HG02973 (cell line): ENCODE measurements around the gene TMEM238.
"Not testable (repeated sequence)": the region's sequence is repeated elsewhere in the genome, so short reads cannot be mapped to it uniquely, and the experiment has no call there.

ENCODE experiments used
- ATAC-seq: cut with Tn5 transposase; IDR thresholded peaks from one replicate; pipeline ENCODE4 v1.9.1; 2021; ENCODE audit warnings: moderate library complexity; ENCODE audit not compliant: unreplicated experiment

The TMEM238 gene

DNA sequence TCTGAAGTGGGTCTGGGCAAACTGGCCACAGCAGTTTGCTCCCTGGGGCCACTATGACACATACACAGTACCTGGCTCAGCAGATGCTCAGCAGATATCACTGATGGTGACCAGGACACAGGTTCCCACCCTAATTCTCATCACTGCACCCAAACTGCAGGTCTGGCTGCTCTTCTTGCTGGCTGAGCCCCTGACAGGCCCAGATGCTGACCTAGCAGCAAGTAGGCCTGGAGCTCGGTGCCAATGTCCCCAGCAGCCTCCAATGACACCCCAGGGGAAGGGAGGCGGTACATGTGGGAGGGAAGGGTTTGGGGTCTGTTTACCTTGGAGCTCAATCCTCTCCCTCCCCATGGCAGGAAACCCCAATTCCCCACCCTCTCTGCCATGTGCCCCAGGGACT is 18.4 kb upstream of the TMEM238 start:
- ATAC-seq = no peak

DNA sequence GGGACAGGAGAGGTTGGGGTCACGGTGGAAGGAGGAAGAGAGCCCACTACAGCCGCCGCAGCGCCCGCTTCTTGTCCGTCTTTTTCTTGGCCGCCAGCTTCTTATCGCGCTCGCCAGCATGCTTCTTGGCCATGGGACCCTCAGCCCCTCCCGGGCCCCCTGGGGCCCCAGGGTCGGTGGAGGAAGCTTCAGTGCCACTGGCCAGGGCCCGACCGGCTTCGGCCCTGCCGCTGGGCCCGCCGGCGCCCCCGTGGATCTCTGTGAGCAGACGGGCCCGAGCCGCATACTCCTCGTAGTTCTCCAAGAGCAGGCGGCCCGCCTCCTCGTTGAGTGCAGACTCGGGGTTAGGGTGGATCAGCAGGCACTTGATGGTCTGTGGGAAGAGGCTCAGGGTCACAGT is 17.3 kb upstream of the TMEM238 start:
- ATAC-seq = not testable (repeated sequence)

DNA sequence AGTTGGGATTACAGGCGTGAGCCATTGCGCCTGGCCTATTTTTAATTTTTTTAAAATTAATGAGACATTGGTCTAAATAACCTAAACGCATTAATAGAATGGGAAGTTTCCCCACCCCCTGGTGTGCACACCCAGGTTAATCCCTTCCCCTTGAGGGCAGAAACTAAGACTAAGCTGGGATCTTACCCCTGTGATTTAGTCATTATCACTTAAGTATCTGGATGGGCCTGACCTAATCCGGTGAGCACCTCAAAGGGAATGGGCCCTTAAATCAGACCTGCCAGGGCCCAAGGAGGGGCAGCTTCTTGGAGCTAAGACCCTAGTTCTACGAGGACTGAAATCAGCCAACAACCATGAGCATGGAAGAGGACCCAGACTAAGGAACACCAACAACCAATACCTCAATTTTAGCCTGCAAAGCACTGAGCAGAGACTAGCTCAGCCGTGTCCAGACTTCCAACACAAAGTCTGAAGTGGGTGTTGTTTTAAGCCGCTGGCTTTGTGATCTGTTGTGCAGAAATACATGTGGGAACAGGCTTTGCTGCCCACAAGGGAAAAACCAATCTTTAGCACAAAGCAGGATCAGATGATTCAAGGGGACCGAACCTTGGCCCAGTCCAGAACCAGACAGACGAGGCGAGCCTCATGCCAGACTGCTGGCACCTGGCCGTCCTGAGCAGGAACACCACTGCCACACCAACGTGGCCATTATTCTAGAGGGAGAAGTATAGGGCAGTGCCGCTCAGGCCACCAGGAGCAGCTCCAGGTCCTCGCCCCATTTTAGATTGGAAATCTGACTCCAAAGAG is 16.4 kb upstream of the TMEM238 start:
- ATAC-seq = no peak

DNA sequence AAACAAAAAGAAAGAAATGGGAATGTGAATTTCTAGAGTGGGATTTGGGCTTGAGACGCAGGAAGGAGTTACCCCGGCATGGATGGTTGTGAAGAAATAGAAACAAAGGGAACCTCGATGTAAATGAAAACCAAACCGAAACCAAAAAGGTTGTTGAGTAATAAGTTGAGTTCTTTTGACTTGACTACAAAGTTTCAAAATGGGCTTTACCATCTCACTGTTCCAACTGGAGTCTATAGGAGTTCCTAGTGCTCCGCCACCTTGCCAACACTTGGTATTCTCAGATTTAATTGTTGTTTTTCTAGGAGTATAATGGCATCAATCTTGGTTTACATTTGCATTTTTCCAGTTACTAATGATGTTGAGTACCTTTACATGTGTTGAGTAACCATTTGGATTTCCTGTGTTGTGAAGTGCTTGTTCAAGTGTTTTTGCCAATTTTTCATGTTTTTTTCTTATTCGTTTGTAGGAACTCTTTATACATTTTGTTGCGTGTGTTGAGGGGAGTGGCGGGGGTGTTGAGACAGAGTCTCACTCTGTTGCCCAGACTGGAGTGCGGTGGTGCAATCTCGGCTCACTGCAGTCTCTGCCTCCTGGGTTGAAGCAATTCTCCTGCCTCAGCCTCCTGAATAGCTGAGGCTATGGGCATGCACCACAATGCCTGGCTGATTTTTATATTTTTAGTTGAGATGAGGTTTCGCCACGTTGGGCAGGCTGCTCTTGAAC is 14.3 kb upstream of the TMEM238 start:
- ATAC-seq = no peak

DNA sequence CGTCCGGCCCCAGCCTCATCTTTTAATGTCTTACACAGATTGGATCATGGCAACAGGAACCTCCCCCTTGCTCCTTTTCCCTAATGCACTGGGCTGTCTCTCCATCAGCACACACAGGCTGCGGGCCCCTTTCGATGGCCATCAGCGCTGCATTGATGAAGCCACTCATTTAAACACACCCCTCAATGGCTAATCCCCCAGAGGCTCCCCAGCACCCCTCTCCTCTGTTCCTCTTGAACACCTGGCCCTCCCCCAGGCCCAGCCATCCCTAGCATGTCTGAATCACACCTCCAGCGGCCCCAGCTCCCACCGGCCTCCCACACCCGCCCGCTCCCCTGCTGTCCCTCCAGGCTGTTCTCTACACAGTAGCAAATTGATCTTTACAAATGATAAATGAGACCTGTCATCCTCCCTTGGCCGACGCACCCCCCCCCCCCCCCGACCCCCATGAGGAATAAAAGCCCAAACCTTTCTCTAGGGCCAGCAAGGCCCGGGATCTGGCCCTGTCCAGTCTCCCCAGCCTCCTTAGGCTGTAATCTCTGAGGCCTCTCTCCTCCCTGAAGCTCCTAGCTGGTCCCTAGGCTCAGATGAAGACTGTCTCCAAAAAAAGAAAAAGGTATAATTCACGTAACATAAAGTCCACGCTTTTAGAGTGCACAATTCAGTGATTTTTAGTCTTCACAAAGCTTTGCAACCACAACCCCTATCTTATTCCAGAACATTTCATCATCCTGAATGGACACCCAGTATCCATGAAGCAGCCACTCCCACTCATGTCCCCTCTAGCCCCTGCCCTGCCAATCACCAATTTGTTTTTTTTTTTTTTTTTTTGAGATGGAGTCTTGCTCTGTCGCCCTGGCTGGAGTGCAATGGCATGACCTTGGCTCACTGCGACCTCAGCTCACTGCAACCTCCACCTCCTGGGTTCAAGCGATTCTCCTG is 9.0 kb upstream of the TMEM238 start:
- no peak for ATAC-seq

DNA sequence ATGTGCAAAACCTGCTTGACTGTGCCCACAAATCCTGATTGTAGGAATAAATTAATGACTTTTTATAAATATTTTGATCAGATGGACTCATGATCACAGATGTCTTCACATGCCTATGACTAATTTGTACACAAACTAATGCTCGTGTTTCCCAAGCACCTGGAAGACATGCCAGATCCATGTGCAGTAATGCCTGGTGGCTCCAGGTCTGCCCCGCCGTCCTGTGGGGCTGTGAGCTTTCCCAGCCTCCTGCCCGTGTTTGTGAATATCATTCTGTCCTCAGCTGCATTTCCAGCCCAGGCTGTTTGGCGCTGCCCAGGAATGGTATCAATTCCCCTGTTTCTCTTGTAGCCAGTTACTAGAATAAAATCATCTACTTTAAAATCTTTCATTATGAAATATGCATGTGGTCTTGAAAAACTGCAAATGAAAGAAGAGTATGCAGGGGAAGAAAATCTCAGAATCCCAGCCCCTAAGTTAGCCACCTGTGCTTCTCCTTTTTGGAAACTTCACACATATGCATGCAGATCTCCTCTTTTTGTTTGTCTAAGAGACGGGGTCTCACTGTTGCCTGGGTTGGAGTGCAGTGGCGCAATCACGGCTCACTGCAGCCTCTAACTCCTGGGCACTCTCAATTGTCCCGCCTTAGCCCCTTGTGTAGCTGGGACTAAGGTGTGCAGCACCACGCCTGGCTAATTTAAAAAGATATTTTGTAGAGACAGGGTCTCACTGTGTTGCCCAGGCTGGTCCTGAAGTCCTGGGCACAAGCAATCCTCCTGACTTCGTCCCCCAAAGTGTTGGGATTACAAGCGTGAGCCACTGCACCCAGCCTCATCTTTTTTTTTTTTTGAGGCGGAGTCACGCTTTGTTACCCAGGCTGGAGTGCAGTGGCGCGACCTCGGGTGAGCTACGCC is 7.9 kb upstream of the TMEM238 start:
- no peak for ATAC-seq

DNA sequence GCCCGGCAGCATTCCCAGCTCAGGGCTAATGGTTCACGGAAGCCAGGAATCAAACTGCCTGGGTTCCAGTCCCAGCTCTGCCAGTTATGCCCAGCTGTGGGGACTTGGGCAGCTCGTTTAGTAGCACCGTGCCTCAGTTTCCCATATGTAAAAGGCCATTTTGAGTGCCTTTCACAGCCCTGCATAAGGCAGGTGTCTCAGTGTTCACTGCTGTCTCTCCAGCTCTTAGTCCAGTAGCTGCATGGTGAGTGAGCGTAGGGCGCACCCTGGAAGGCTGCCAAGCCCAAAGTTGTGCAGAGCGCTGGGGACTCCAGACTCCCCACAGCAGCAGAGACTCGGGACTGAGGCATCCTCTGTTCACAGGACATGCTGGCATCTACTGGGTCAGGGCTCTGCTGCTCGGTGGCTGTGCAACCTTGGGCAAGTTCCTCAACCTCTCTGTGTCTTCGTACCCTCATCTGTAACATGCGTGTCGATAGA is 7.1 kb upstream of the TMEM238 start:
- ATAC-seq = no peak

DNA sequence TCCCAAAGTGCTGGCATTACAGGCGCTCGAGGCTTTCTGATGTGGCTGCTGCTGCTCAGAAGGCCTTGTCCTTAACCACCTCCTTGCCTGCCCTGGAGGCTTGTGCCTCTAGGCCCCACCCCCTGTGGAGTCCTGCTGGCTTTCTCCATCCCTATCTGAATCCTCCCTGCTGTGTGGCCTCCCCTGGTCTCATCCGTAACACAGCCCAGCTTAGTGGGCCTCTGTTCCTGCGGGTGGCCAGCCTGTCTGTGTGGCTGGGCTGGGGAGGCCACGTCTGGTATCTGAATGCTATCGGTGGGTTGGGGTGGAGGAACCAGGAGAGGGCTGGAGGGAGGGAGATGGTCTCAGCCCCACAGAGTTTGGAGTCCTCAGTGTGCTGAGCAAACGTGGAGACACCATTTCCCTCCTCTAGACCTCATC is 6.4 kb upstream of the TMEM238 start:
- no peak for ATAC-seq

DNA sequence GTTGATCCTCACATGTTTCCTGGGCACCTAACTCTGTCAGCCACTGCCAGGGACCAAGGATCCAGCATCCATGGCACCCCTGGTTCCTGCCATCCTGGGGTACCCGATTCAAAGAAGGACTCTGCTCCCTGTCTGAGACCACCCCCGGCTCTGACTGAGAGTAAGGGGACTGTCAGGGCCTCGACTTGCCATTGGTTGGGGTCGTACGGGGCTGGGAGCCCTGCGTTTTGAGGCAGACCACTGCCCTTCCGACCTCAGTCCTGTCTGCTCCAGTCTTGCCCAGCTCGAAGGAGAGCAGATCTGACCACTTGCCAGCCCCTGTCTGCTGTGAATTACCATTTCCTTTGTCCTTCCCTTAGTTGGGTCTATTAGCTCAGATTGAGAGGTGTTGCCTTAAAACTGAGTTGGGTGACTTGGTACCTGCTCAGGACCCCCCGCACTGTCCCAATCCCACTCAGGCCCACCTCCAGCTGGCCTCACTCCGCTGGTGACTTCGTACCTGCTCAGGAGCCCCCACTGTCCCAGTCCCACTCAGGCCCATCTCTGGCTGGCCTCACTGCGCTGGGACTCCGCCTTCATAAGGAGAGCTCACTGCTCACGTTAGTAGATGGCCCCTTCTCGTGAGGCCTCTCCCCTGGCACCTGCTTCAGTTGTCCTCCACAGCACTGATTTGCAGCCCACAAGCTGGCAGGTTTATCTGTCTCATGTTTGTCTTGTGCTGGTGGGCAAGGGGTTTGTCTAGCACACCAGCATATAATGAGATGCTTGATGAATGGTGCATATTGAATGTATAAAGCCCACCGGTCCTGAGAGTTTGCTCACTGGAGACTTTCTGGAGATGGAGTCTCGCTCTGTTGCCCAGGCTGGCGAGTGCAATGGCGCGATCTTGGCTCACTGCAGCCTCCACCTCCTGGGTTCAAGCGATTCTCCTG is 5.6 kb upstream of the TMEM238 start:
- no peak for ATAC-seq

DNA sequence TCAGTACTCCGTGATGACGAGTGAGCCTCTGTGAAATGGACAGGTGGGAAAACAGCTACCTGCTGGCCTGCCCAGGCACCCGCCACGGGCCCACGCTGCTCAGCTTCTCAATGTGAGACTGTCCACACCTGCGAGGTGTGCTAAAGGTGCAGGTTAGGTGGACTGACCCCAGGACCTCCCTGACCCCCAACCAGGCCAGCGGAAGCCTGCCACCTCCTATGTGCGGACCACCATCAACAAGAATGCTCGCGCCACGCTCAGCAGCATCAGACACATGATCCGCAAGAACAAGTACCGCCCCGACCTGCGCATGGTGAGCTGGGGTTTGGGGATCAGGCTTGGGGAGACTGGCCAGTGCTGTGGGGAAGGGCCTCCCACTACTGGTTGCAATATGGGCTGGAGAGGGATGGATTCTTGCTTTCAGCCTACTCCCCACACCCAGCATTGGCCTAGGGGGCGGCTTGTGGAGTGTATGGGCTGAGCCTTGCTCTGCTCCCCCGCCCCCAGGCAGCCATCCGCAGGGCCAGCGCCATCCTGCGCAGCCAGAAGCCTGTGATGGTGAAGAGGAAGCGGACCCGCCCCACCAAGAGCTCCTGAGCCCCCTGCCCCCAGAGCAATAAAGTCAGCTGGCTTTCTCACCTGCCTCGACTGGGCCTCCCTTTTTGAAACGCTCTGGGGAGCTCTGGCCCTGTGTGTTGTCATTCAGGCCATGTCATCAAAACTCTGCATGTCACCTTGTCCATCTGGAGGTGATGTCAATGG is 3.8 kb upstream of the TMEM238 start:
- ATAC-seq = no peak

DNA sequence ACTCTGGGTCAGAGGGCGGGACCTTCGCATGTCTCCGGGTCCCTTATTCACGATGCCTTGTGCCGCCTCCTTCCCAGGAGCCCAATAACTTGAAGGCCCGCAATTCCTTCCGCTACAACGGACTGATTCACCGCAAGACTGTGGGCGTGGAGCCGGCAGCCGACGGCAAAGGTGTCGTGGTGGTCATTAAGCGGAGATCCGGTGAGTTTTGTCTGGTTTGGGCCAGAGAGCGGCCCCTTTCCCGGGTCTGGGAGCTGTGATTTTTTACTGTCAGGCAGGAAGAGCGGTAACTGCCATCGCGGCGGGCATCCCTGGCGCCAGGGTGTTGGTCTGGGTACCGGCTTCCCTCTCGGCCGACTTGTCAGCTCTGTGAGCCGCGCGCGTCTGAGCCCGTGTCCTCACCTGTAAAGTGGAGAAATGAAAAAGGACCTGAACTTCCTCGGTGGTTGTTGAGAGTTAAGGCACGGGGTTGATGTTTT is 2.4 kb upstream of the TMEM238 start:
- ATAC-seq = no peak

DNA sequence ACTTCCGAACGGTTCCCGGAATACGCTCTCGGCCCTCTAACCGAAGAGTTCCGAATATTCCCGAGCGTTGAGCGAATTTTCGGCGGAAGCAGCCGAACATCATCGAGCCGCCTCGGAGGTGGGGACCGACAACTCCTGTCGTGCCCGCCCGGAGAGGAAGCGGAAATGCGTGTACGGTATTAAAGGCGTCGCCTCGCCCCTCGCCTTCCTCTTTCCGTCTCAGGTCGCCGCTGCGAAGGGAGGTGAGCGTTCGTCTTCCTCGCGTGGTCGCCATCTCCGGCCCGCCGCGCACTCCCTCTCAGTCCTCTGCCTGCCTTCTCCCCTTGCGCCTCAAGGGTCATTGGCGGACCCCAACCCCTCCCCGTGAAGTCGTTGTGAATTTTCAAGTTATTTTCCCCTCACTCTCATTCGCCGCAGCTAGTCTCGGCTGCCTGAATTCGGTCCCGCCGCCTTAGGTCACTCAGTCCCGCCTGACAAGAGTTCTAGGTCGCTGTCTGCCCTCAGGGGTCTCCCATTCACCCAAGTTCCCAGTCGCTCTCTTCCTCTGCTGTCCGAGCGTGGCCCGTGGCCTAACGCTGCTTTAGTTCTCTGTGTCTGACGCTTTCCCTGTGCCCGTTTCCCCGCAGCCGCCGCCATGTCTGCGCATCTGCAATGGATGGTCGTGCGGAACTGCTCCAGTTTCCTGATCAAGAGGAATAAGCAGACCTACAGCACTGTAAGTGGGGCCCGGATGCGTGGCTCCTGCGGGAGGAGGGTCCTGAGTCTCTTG is 1.8 kb upstream of the TMEM238 start, which contains the start of gene RPL28:
RPL28 (plus strand) TSS at position 209 of the 769 bp plus-strand sequence; CDS start at position 635, 426 bp downstream.
- peak; percentile 61 for ATAC-seq

DNA sequence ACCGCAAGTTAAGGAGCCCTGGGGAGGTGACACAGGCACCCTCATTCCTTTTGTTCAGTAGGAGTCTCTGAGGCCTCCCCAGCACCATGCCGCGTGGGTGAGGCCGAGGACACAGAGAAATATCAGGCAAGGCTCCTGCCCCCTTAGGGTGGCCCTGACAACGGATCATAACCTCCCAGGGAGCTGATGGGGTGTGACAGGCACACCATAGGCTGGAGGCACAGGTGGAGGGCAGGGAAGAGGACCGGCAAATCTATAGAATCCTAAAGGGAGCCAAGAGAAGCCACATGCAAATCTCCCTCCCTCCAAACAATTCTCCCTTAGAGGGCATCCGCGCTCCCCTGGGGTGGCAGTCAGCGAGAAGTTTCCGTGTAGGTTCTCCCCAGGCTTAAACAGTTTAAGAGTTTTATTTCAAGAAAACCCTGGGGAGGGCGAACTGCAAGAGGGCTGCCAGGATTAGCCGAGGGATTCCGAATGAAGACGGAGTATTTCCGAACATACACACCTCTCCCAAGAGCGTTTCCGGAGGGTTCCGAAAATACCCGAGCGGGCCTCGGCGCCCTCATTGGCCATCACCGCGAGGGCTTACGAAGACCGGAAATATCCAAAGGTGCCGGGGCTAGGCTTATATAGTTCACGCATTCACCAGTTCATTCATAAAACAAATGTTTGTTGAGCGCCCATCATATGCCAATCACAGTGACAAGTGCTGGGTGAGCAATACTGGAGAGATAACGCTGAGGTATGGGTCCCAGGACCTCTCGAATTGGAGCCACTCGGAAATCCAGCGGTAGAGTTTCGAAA is 1.0 kb upstream of the TMEM238 start:
- peak; percentile 46 for ATAC-seq

DNA sequence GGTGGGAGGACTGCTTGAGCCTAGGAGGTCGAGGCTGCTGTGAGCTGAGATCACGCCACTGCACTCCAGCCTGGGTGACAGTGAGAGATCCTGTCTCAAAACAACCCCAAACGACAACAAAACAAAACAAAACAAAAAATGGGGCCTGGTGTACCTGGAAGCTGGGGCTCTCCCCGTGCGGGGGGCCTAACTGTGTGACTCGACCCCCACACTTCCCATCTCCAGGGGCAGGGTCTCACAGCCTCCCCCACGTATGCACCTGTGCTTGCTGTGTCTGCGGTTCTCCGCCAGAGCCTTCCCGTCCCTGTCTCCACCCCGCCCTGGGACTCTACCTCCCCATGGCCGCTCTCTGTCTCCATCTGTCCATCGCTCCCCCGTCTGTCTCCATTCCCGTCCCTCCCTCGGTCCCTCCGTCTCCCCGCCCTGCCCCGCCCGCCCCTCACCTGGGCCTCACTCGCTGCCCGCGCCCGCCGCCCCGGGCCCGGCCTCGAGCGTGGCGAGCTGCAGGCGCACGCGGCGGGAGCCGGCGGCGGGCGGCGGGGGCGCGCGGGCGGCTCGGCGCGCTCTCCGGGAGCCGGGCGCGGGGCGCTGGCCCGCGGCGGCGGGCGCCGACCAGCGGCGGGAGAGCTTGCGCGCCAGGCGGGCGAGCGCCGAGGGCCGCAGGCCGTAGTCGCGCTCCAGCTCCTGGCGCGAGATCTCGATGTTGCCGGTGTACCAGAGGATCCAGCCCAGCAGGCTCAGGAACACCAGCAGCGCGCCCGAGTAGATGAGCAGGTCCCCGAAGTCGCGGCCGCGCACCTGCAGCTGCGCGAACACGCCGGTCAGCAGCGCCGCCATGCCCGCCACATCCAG is 587 bp downstream of the TMEM238 start:
- no peak for ATAC-seq

DNA sequence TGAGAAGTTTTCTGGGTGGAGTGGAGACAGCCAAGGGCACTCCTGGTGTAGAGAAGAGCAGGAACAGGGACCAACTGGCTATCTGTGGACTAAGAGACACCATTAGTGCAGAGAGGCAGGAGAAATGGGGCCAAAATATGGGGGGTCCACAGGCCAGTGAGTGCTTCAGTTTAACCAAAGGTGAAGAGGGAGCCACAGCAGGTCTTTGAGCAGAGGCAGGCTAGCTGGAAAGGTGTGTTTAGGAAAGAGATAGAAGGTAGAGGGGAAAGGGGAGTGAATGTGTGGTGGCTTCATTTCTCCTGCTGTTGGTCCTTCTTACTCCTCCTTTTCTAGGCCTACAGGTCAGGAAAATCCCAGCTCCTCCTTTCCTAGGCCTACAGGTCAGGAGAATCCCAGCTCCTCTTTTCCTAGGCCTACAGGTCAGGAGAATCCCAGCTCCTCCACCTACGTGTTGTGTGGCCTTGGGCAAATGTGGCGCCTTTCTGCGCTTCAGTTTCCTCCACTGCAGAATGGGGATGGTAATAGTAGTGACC is 1.5 kb downstream of the TMEM238 start:
- ATAC-seq = no peak
